ENCODE measurements around the gene MRPL1. TPM values are rescaled to one million over a fixed set of nuclear protein-coding genes. Genes with fewer than 3 reads are reported as not detected.

MRPL1 gene
- total and polyA plus RNA-seq, 7 experiments from 2014 or later: 13.0 to 37.9 (median 25.7) TPM

- H3K36me3 ChIP-seq (ENCODE audit: control insufficient read depth in 2 of 3, insufficient read depth in 3 of 3, low read length in 3 of 3): peaks cover 0 to 11% (median 0%) of the 10 kb centered on the region in 3 experiments
- peaks cover 0 to 2% (median 0%) of the 10 kb centered on the region in 5 donors for H3K27me3 Mint-ChIP-seq
- peak overlapping the region; percentile 93 to 99 (median 96) for H3K4me3 Mint-ChIP-seq
- H3K4me3 ChIP-seq (ENCODE audit: low read length): peak overlapping the region; percentile 93
- no peaks in the 10 kb centered on the region for H3K27me3 ChIP-seq (ENCODE audit: control insufficient read depth in 2 of 2, insufficient read depth in 2 of 2, low read length in 2 of 2)
- peaks cover 0 to 11% (median 0%) of the 10 kb centered on the region in 11 donors for H3K9me3 Mint-ChIP-seq
- no peaks in the 10 kb centered on the region for H3K9me3 ChIP-seq (ENCODE audit: control insufficient read depth in 2 of 3, low read length in 3 of 3)
- intact Hi-C loops (cut with micrococcal nuclease): loop anchor here (1.0 to 10.0 kb wide), 10 partner anchors 13 to 1607 kb away; partner anchors contain the start of genes BMP2K (in 2 of the 2), CCNG2 (in 1 of the 2), PAQR3 (in 1 of the 2) and SCARB2 (in 1 of the 2)
- POLR2A ChIA-PET: interaction anchor here (1.2 to 6.4 kb wide), 7 partner anchors 8 to 40 kb away, joined by 4 to 531 read pairs (median 22); partner anchors contain the start of gene MRPL1
- H3K4me1 Mint-ChIP-seq: peaks cover 30 to 69% (median 54%) of the 10 kb centered on the region in 7 donors
- DNase-seq (peak in 7 of 9 donors; percentile 51 to 74 (median 67)), ATAC-seq (peak; percentile 10)
- peak overlapping the region; percentile 88 to 100 (median 99) for H3K27ac Mint-ChIP-seq
- peak overlapping the region; percentile 100 for H3K27ac ChIP-seq (ENCODE audit: low read depth, low read length)
- H3K4me1 ChIP-seq (ENCODE audit: control insufficient read depth in 2 of 2, insufficient read depth in 2 of 2, low read length in 2 of 2): peaks cover 39 to 40% of the 10 kb centered on the region in 2 donors
- CTCF ChIA-PET: interaction anchor here (2.7 kb wide), 1 partner anchor 39 kb away, joined by 29 read pairs; the partner anchor contains the start of gene MRPL1
- peaks cover 0 to 21% (median 8%) of the 10 kb centered on the region in 5 donors for H3K36me3 Mint-ChIP-seq
These were observed 40.9 kb upstream of the MRPL1 start for GRCh38 chr4:77821775-77822174.

GRCh38 chr4:77826275-77826674 lies 36.4 kb upstream of the MRPL1 start:
- Histone ChIP-seq H3K4me1 (ENCODE audit: control insufficient read depth in 2 of 2, insufficient read depth in 2 of 2, low read length in 2 of 2) (peaks cover 47 to 52% of the 10 kb centered on the region in 2 donors), H3K9me3 (ENCODE audit: control insufficient read depth in 2 of 3, low read length in 3 of 3) (no peaks in the 10 kb centered on the region), H3K27me3 (ENCODE audit: control insufficient read depth in 2 of 2, insufficient read depth in 2 of 2, low read length in 2 of 2) (no peaks in the 10 kb centered on the region), H3K4me3 (ENCODE audit: low read length) (no peak overlapping the region), H3K27ac (ENCODE audit: low read depth, low read length) (peak overlapping the region; percentile 52), H3K36me3 (ENCODE audit: control insufficient read depth in 2 of 3, insufficient read depth in 3 of 3, low read length in 3 of 3) (no peaks in the 10 kb centered on the region)
- no peaks in the 10 kb centered on the region for H3K27me3 Mint-ChIP-seq
- peaks cover 27 to 75% (median 66%) of the 10 kb centered on the region in 7 donors for H3K4me1 Mint-ChIP-seq
- ChIA-PET CTCF (interaction anchor here (1.2 to 2.1 kb wide), 2 partner anchors 12 to 27 kb away, joined by 3 to 6 read pairs; no protein-coding TSS in a partner anchor), POLR2A (interaction anchor here (0.9 to 6.7 kb wide), 7 partner anchors 9 to 34 kb away, joined by 3 to 122 read pairs (median 4); partner anchors contain the start of gene MRPL1)
- peak overlapping the region in 6 of 9 donors; percentile 41 to 95 (median 86) for H3K27ac Mint-ChIP-seq
- ATAC-seq (no peak), DNase-seq (no peak)
- H3K36me3 Mint-ChIP-seq: peaks cover 0 to 6% (median 0%) of the 10 kb centered on the region in 5 donors
- no peaks in the 10 kb centered on the region for H3K9me3 Mint-ChIP-seq
- peak overlapping the region in 1 of 10 donors; percentile 52 for H3K4me3 Mint-ChIP-seq
- intact Hi-C loops (cut with micrococcal nuclease): loop anchor here in 1 of 2 donors (10.0 kb wide), 1 partner anchor 1611 kb away; the partner anchor contains the start of gene SCARB2

- Mint-ChIP-seq H3K4me1 (peaks cover 19 to 64% (median 56%) of the 10 kb centered on the region in 7 donors), H3K27ac (peak overlapping the region; percentile 57 to 95 (median 85)), H3K27me3 (no peaks in the 10 kb centered on the region), H3K36me3 (peaks cover 0 to 5% (median 0%) of the 10 kb centered on the region in 5 donors), H3K9me3 (no peaks in the 10 kb centered on the region), H3K4me3 (peak overlapping the region in 9 of 10 donors; percentile 21 to 77 (median 52))
- ChIA-PET POLR2A (interaction anchor here (0.7 to 6.7 kb wide), 8 partner anchors 9 to 33 kb away, joined by 3 to 122 read pairs (median 5); partner anchors contain the start of genes CNOT6L and MRPL1), CTCF (interaction anchor here (0.8 to 2.1 kb wide), 4 partner anchors 10 to 26 kb away, joined by 3 to 6 read pairs (median 3); no protein-coding TSS in a partner anchor)
- Histone ChIP-seq H3K4me1 (ENCODE audit: control insufficient read depth in 2 of 2, insufficient read depth in 2 of 2, low read length in 2 of 2) (peaks cover 37 to 42% of the 10 kb centered on the region in 2 donors), H3K27ac (ENCODE audit: low read depth, low read length) (peak overlapping the region; percentile 52), H3K9me3 (ENCODE audit: control insufficient read depth in 2 of 3, low read length in 3 of 3) (no peaks in the 10 kb centered on the region), H3K36me3 (ENCODE audit: control insufficient read depth in 2 of 3, insufficient read depth in 3 of 3, low read length in 3 of 3) (no peaks in the 10 kb centered on the region), H3K4me3 (ENCODE audit: low read length) (no peak overlapping the region), H3K27me3 (ENCODE audit: control insufficient read depth in 2 of 2, insufficient read depth in 2 of 2, low read length in 2 of 2) (no peaks in the 10 kb centered on the region)
- DNase-seq (peak in 6 of 9 donors; percentile 43 to 70 (median 58)), ATAC-seq (peak; percentile 84)
- intact Hi-C loops (cut with micrococcal nuclease): loop anchor here in 1 of 2 donors (1.0 to 10.0 kb wide), 2 partner anchors 21 to 1613 kb away; partner anchors contain the start of gene SCARB2
These were observed 35.3 kb upstream of the MRPL1 start for GRCh38 chr4:77827343-77827742.

GRCh38 chr4:77833126-77833724 lies 29.4 kb upstream of the MRPL1 start:
- ChIA-PET POLR2A (interaction anchor here (0.8 to 1.6 kb wide), 4 partner anchors 13 to 29 kb away, joined by 3 to 5 read pairs (median 4); partner anchors contain the start of gene MRPL1), CTCF (no interaction called here)
- intact Hi-C loops (cut with micrococcal nuclease): no loop called here
- Mint-ChIP-seq H3K36me3 (no peaks in the 10 kb centered on the region), H3K27me3 (peaks cover 0 to 3% (median 0%) of the 10 kb centered on the region in 5 donors), H3K9me3 (no peaks in the 10 kb centered on the region), H3K4me3 (no peak overlapping the region), H3K4me1 (peaks cover 0 to 30% (median 18%) of the 10 kb centered on the region in 7 donors), H3K27ac (no peak overlapping the region)
- Histone ChIP-seq H3K4me3 (ENCODE audit: low read length) (no peak overlapping the region), H3K36me3 (ENCODE audit: control insufficient read depth in 2 of 3, insufficient read depth in 3 of 3, low read length in 3 of 3) (no peaks in the 10 kb centered on the region), H3K27ac (ENCODE audit: low read depth, low read length) (no peak overlapping the region), H3K9me3 (ENCODE audit: control insufficient read depth in 2 of 3, low read length in 3 of 3) (no peaks in the 10 kb centered on the region), H3K4me1 (ENCODE audit: control insufficient read depth in 2 of 2, insufficient read depth in 2 of 2, low read length in 2 of 2) (peaks cover 5% of the 10 kb centered on the region in 2 donors), H3K27me3 (ENCODE audit: control insufficient read depth in 2 of 2, insufficient read depth in 2 of 2, low read length in 2 of 2) (no peaks in the 10 kb centered on the region)
- ATAC-seq (no peak), DNase-seq (no peak)

- Histone ChIP-seq H3K4me3 (ENCODE audit: low read length) (no peak overlapping the region), H3K27me3 (ENCODE audit: control insufficient read depth in 2 of 2, insufficient read depth in 2 of 2, low read length in 2 of 2) (no peaks in the 10 kb centered on the region), H3K4me1 (ENCODE audit: control insufficient read depth in 2 of 2, insufficient read depth in 2 of 2, low read length in 2 of 2) (no peaks in the 10 kb centered on the region), H3K36me3 (ENCODE audit: control insufficient read depth in 2 of 3, insufficient read depth in 3 of 3, low read length in 3 of 3) (no peaks in the 10 kb centered on the region), H3K9me3 (ENCODE audit: control insufficient read depth in 2 of 3, low read length in 3 of 3) (no peaks in the 10 kb centered on the region), H3K27ac (ENCODE audit: low read depth, low read length) (no peak overlapping the region)
- Mint-ChIP-seq H3K4me1 (peaks cover 2 to 18% (median 7%) of the 10 kb centered on the region in 7 donors), H3K27me3 (peaks cover 0 to 3% (median 0%) of the 10 kb centered on the region in 5 donors), H3K9me3 (no peaks in the 10 kb centered on the region), H3K27ac (peak overlapping the region in 1 of 9 donors; percentile 59), H3K36me3 (no peaks in the 10 kb centered on the region), H3K4me3 (no peak overlapping the region)
- ATAC-seq (no peak), DNase-seq (no peak)
- CTCF ChIA-PET: no interaction called here
- POLR2A ChIA-PET: interaction anchor here (0.6 to 1.6 kb wide), 4 partner anchors 8 to 27 kb away, joined by 3 to 5 read pairs (median 3); partner anchors contain the start of gene MRPL1
- intact Hi-C loops (cut with micrococcal nuclease): loop anchor here (2.0 kb wide), 1 partner anchor 14 kb away; no protein-coding TSS in a partner anchor
These were observed 28.2 kb upstream of the MRPL1 start for GRCh38 chr4:77834403-77834802.

- Mint-ChIP-seq H3K27me3 (no peaks in the 10 kb centered on the region), H3K4me1 (peaks cover 0 to 24% (median 11%) of the 10 kb centered on the region in 7 donors), H3K4me3 (no peak overlapping the region), H3K36me3 (no peaks in the 10 kb centered on the region), H3K9me3 (peaks cover 0 to 4% (median 0%) of the 10 kb centered on the region in 11 donors), H3K27ac (peak overlapping the region in 3 of 9 donors; percentile 0 to 62 (median 55))
- intact Hi-C loops (cut with micrococcal nuclease): loop anchor here (1.0 kb wide), 1 partner anchor 10 kb away; no protein-coding TSS in a partner anchor
- Histone ChIP-seq H3K36me3 (ENCODE audit: control insufficient read depth in 2 of 3, insufficient read depth in 3 of 3, low read length in 3 of 3) (no peaks in the 10 kb centered on the region), H3K4me1 (ENCODE audit: control insufficient read depth in 2 of 2, insufficient read depth in 2 of 2, low read length in 2 of 2) (no peaks in the 10 kb centered on the region), H3K27me3 (ENCODE audit: control insufficient read depth in 2 of 2, insufficient read depth in 2 of 2, low read length in 2 of 2) (no peaks in the 10 kb centered on the region), H3K4me3 (ENCODE audit: low read length) (no peak overlapping the region), H3K27ac (ENCODE audit: low read depth, low read length) (no peak overlapping the region), H3K9me3 (ENCODE audit: control insufficient read depth in 2 of 3, low read length in 3 of 3) (no peaks in the 10 kb centered on the region)
- POLR2A ChIA-PET: interaction anchor here (1.3 to 1.8 kb wide), 3 partner anchors 8 to 23 kb away, joined by 3 to 4 read pairs (median 4); partner anchors contain the start of gene MRPL1
- CTCF ChIA-PET: no interaction called here
- DNase-seq: no peak
- ATAC-seq: no peak
These were observed 19.0 kb upstream of the MRPL1 start for GRCh38 chr4:77843628-77844027.

All from naive thymus-derived CD4-positive, alpha-beta T cell (primary cell).